WTC11 (cell line): ENCODE data around the gene ZNF718. TPM values are rescaled to one million over a fixed set of nuclear protein-coding genes. Genes with fewer than 3 reads are reported as not detected.
"Not testable (repeated sequence)": the region's sequence is repeated elsewhere in the genome, so short reads cannot be mapped to it uniquely, and the experiment has no call there.

Source experiments
- ATAC-seq: fragments of 200-7000 bp; cut with Tn5 transposase; 2 replicates; pipeline ENCODE4 v1.10.0; 2021; ENCODE audit warnings: mild to moderate bottlenecking, moderate library complexity
- CTCF ChIA-PET: fragments of 300-600 bp; sonication (Branson Sonifier 250); formaldehyde crosslinking; loops from one replicate; lab custom pipeline; 2021; ENCODE audit warnings: antibody characterized with exemption; lab: Charles Lee
- POLR2A ChIA-PET: fragments of 350-600 bp; sonication (Branson Sonifier 250); formaldehyde crosslinking; loops from one replicate; lab custom pipeline; 2021; ENCODE audit warnings: antibody characterized with exemption; lab: Charles Lee
- DNase-seq: peaks from one replicate; pipeline ENCODE4 v3.0.0; 2021; ENCODE audit warnings: low spot score
- H3K27ac Mint-ChIP-seq: 2 replicates; pipeline ENCODE4 v1.8.0; 2021; ENCODE audit warnings: mixed read lengths
- H3K27me3 Mint-ChIP-seq: 2 replicates; pipeline ENCODE4 v1.8.0; 2021; ENCODE audit warnings: low read depth, mild to moderate bottlenecking, moderate library complexity, mixed read lengths
- H3K36me3 Mint-ChIP-seq: 2 replicates; pipeline ENCODE4 v1.8.0; 2021; ENCODE audit warnings: mixed read lengths
- H3K4me1 Mint-ChIP-seq: 2 replicates; pipeline ENCODE4 v1.8.0; 2022; ENCODE audit warnings: mixed read lengths
- H3K4me3 Mint-ChIP-seq: 2 replicates; pipeline ENCODE4 v1.8.0; 2021; ENCODE audit warnings: mild to moderate bottlenecking, moderate library complexity, mixed read lengths
- H3K9me3 Mint-ChIP-seq: 2 replicates; pipeline ENCODE4 v1.8.0; 2021; ENCODE audit warnings: mixed read lengths
- E2F1 ChIP-seq: sonication (generic); formaldehyde crosslinking; IDR thresholded peaks from 2 replicates; pipeline ENCODE4 v1.8.0; 2022; ENCODE audit warnings: mild to moderate bottlenecking, missing genetic modification reagents
- EMX1 ChIP-seq: fragments of 250-450 bp; sonication (Bioruptor Pico); IDR thresholded peaks from 2 replicates; pipeline ENCODE4 v1.8.0; 2021; ENCODE audit warnings: mild to moderate bottlenecking
- ESRRA ChIP-seq: sonication (generic); formaldehyde crosslinking; IDR thresholded peaks from 2 replicates; pipeline ENCODE4 v1.8.1; 2022; ENCODE audit warnings: mild to moderate bottlenecking, missing genetic modification reagents, borderline replicate concordance
- KAT7 ChIP-seq: sonication (generic); formaldehyde crosslinking; IDR thresholded peaks from 2 replicates; pipeline ENCODE4 v1.8.1; 2023; ENCODE audit warnings: missing genetic modification reagents, mild to moderate bottlenecking, borderline replicate concordance
- SMAD3 ChIP-seq: sonication (generic); formaldehyde crosslinking; IDR thresholded peaks from 2 replicates; pipeline ENCODE4 v1.8.0; 2022; ENCODE audit warnings: missing genetic modification reagents, mild to moderate bottlenecking, borderline replicate concordance
- TCF7 ChIP-seq: sonication (generic); formaldehyde crosslinking; IDR thresholded peaks from 2 replicates; pipeline ENCODE4 v1.8.0; 2022; ENCODE audit warnings: mild to moderate bottlenecking, low read depth, missing genetic modification reagents, moderate library complexity
- TEAD1 ChIP-seq: sonication (generic); formaldehyde crosslinking; IDR thresholded peaks from 2 replicates; pipeline ENCODE4 v1.8.0; 2022; ENCODE audit warnings: mild to moderate bottlenecking, missing genetic modification reagents
- USF1 ChIP-seq: sonication (generic); formaldehyde crosslinking; IDR thresholded peaks from 2 replicates; pipeline ENCODE4 v1.8.0; 2022; ENCODE audit warnings: mild to moderate bottlenecking, missing genetic modification reagents
- ZBTB43 ChIP-seq: sonication (generic); formaldehyde crosslinking; IDR thresholded peaks from 2 replicates; pipeline ENCODE4 v1.8.1; 2023; ENCODE audit warnings: mild to moderate bottlenecking, missing genetic modification reagents
- ZNF138 ChIP-seq: sonication (generic); formaldehyde crosslinking; conservative IDR thresholded peaks from 2 replicates; pipeline ENCODE4 v1.8.1; 2022; ENCODE audit warnings: mild to moderate bottlenecking, moderate library complexity, missing genetic modification reagents
- total RNA-seq: library from RNA; stranded (reverse); gene quantifications from 3 replicates; pipeline ENCODE4 v1.2.3, GENCODE V29; 2021
- TF ChIP-seq, protein P1 (sequence below): fragments of 250-450 bp; sonication (Bioruptor Pico); IDR thresholded peaks from 2 replicates; pipeline ENCODE4 v1.9.0; 2021; ENCODE audit warnings: moderate library complexity, mild to moderate bottlenecking, inconsistent platforms, borderline replicate concordance
- TF ChIP-seq, protein P2 (sequence below): fragments of 250-450 bp; sonication (Bioruptor Pico); IDR thresholded peaks from 2 replicates; pipeline ENCODE4 v1.9.0; 2021; ENCODE audit warnings: mild to moderate bottlenecking

The ZNF718 gene
- total RNA-seq, 1 experiment from 2014 or later, result 12.5 TPM

- TF ChIP-seq KAT7 (CRISPR knock-in tag), result 0 out of 2 replicates have a peak, but pooled peaks have one; percentile 79
- 0 out of 2 replicates have a peak, but pooled peaks have one; percentile 57 for TF ChIP-seq ZBTB43 (CRISPR knock-in tag)
- TF ChIP-seq, protein P1, sequence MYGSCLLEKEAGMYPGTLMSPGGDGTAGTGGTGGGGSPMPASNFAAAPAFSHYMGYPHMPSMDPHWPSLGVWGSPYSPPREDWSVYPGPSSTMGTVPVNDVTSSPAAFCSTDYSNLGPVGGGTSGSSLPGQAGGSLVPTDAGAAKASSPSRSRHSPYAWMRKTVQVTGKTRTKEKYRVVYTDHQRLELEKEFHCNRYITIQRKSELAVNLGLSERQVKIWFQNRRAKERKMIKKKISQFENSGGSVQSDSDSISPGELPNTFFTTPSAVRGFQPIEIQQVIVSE (CRISPR knock-in tag), result no peak
- peak; percentile 71; the same call in 1 of the 2 replicates for TF ChIP-seq TCF7 (CRISPR knock-in tag)
- TF ChIP-seq EMX1, result no peak
- TF ChIP-seq ESRRA (CRISPR knock-in tag), result peak; percentile 40; the same call in 1 of the 2 replicates
- 0 out of 2 replicates have a peak, but pooled peaks have one; percentile 15 for TF ChIP-seq E2F1
- TF ChIP-seq USF1, result 0 out of 2 replicates have a peak, but pooled peaks have one; percentile 13
- no peak for TF ChIP-seq ZNF138 (CRISPR knock-in tag)
- TF ChIP-seq, protein P2, sequence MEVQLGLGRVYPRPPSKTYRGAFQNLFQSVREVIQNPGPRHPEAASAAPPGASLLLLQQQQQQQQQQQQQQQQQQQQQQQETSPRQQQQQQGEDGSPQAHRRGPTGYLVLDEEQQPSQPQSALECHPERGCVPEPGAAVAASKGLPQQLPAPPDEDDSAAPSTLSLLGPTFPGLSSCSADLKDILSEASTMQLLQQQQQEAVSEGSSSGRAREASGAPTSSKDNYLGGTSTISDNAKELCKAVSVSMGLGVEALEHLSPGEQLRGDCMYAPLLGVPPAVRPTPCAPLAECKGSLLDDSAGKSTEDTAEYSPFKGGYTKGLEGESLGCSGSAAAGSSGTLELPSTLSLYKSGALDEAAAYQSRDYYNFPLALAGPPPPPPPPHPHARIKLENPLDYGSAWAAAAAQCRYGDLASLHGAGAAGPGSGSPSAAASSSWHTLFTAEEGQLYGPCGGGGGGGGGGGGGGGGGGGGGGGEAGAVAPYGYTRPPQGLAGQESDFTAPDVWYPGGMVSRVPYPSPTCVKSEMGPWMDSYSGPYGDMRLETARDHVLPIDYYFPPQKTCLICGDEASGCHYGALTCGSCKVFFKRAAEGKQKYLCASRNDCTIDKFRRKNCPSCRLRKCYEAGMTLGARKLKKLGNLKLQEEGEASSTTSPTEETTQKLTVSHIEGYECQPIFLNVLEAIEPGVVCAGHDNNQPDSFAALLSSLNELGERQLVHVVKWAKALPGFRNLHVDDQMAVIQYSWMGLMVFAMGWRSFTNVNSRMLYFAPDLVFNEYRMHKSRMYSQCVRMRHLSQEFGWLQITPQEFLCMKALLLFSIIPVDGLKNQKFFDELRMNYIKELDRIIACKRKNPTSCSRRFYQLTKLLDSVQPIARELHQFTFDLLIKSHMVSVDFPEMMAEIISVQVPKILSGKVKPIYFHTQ (CRISPR knock-in tag), result no peak
These were observed 88.3 kb downstream of the ZNF718 start (continued) for GRCh38 chr4:212438-213188.

DNA sequence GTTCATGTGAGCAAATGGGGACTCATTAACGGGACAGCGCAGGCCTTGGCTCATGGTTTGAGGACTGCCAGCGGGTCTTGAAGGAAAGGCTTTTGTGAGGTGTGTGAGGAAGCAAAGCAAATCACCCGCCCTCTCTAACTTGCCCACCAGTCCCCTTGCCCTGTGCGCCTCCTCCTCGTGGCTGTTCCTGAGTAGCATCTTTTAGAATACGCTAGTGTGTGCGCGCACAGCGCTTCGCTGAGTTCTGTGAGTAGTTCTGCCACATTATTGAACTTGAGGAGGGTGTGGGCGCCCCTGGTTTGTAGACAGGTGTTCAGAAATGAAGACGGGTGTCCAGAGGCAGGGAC is 88.9 kb downstream of the ZNF718 start:
- not testable (repeated sequence) for H3K9me3 Mint-ChIP-seq, H3K27me3 Mint-ChIP-seq
- peak overlapping the region; percentile 89 for H3K4me3 Mint-ChIP-seq
- ChIA-PET CTCF (interaction anchor here (1.2 kb wide), 1 partner anchor 89 kb away, joined by 3 read pairs; the partner anchor contains the start of gene ZNF718), POLR2A (interaction anchor here (1.9 kb wide), 1 partner anchor 88 kb away, joined by 9 read pairs; the partner anchor contains the start of gene ZNF718)
- peak; percentile 38 for DNase-seq
- peak; percentile 11 for ATAC-seq
- peaks cover 56% of the 10 kb centered on the region for H3K4me1 Mint-ChIP-seq
- TF ChIP-seq SMAD3 (CRISPR knock-in tag) (peak; percentile 44; the same call in 1 of the 2 replicates), USF1 (0 out of 2 replicates have a peak, but pooled peaks have one; percentile 7), TEAD1 (CRISPR knock-in tag) (0 out of 2 replicates have a peak, but pooled peaks have one; percentile 12)
- peak overlapping the region; percentile 41 for H3K27ac Mint-ChIP-seq
- peaks cover 21% of the 10 kb centered on the region for H3K36me3 Mint-ChIP-seq

Other genes with a start within 250 kb of the ZNF718 start
- 17.5 to 24.5 TPM (median 19.4 TPM) in 3 replicates for gene ZNF595, start 71.2 kb upstream of the ZNF718 start, total RNA-seq
- 28.1 to 33.8 TPM (median 30.2 TPM) in 3 replicates for gene ZNF732, start 181.0 kb downstream of the ZNF718 start, total RNA-seq
- gene ZNF141, start 213.3 kb downstream of the ZNF718 start, total RNA-seq, result 33.9 to 43.6 TPM (median 34.5 TPM) in 3 replicates